Forelimb muscle (tissue), 1 donor: Measurements from ENCODE around the gene PHOSPHO1. TPM values are rescaled to one million over a fixed set of nuclear protein-coding genes. Genes with fewer than 3 reads are reported as not detected.

Experiments used
- DNase-seq: peaks from one replicate; pipeline ENCODE4 v3.0.0-alpha.2; 2013; ENCODE audit warnings: low read depth
- polyA plus RNA-seq: library from polyadenylated mRNA; unstranded; fragments of 120-200 nt; gene quantifications from one replicate; pipeline ENCODE4 v1.2.1, GENCODE V29; 2013; ENCODE audit not compliant: insufficient read length

The PHOSPHO1 gene
- polyA plus RNA-seq, 1 donor = 18.9 TPM

DNA sequence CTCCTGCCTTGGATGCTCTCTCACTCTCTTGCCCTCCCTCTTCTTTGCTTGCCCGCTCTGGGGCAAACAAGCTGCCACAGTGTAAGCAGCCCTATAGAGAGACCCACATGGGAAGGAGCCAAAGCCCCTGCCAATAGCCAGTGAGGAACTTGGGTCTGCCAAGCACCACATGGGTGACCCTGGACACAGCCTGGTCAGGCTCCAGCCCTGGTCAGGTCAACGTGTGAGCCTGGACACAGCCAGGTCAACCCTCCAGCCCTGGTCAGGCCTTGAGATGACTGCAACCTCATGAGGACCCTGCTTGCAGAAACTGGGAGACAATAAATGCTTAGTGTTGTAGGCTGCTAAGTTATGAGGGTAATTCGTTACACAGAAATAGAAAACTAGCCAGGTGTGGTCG, 14.3 kb upstream of the PHOSPHO1 start:
- no peak for DNase-seq

DNA sequence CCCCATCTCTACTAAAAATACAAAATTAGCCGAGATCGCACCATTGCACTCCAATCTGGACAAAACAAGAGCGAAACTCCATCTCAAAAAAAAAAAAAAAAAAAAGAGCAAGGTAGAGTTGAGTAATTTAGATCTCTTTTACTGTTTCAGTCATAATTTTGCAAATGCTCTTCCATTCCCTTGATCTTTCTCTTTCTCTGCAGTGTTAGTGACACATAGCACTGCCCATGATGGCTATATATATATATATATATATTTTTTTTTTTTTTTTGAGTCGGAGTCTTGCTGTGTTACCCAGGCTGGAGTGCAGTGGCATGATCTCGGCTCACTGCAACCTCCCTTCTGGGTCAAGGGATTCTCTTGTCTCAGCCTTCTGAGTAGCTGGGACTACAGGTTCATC, 12.2 kb upstream of the PHOSPHO1 start:
- no peak for DNase-seq

DNA sequence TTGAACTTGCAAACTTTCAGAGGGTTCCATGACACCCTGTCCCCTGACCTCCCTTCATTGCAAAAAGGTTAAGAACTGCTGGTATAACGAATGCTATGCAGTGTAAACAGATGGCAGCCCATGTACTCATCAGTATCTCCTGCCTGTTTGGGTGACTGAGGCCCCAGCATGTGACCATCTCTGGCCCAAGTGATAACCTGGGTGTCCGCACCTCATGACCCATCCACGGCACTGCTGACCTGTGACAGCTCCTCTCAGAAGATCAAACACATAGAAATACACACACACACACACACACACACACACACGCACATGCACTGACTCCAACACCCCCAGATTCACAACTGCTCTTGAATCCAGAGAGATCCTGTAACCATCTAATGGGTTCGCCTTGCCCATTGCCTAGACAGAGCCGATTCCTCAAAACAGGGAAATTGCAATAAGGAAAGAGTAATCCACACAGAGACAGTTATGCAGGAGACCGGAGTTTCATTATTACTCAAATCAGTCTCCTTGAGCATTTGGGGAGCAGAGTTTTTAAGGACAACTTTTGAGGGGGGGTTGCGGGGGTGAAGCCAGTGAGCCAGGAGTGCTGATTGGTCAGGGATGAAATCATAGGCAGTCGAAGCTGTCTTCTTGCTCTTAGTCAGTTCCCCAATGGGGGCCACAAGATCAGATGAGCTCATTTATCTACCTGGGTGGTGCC, 11.3 kb upstream of the PHOSPHO1 start:
- no peak for DNase-seq

DNA sequence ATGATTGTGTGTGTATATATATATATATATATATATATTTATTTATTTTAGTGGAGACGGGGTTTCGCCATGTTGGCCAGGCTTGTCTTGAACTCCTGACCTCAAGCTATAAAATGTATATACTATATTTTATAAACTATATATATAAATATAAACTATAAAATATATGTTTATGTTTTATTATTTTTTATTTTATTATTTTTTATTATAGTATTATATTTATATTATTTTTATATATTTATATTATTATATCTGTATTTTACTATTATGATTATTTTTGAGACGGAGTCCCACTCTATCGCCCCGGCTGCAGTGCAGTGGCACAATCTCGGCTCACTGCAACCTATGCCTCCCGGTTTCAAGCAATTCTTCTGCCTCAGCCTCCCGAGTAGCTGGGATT, 10.5 kb upstream of the PHOSPHO1 start:
- DNase-seq = no peak

DNA sequence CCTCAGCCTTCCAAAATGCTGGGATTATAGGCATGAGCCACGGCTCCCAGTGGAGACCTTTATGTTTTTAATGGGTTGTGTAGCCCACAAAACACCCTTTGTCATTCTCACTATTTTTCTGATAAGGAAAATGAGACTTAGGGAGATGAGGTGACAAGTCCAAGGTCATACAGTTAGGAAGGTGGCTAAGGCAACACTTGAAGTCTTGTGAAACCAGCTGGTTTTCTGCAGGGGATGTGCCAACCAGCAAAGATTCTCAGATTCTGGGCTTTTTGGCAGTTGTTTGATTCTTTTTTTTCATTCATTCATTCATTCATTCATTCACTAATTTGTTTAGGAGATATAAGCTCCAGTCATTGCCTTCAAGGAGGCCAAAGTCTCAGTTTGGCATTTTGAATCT, 10.0 kb upstream of the PHOSPHO1 start:
- DNase-seq = no peak

DNA sequence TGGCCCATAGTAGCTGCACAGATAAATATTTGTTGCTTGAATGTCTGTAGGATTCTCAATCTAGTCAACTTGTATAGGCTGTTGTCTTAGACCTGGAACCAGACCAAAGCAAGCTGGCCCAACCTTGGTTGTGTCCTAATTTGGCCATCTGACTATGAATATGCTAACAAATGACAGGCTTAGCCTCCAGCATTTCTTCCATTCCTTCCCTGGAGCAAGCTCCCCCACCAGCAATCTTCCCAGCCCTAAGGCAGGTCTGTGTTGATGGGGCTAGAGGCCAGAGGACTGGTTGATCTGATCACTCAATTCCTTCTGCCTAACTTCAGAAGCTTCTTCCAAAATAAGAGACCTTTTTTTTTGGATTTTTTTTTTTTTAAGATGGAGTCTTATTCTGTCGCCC, 9.4 kb upstream of the PHOSPHO1 start:
- DNase-seq = no peak

DNA sequence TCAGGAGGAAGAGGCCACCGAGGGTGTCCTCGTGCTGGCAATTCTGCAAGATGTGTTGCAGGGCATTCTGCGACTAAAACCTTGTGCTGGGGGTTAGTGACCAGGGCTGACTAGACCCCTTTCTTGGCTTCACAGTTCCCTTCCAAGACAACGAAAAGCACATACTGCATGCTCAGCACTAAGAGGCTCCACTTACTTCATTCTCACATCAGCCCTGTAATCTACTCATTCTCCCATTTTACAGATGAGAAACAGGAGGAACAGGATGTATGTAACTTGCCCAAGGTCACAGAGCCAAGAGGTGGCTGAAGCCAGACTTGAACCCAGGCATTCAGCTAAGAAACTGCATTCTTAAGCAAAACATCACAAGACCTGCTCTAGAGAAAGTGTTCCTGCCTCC, 5.3 kb upstream of the PHOSPHO1 start:
- DNase-seq = no peak

DNA sequence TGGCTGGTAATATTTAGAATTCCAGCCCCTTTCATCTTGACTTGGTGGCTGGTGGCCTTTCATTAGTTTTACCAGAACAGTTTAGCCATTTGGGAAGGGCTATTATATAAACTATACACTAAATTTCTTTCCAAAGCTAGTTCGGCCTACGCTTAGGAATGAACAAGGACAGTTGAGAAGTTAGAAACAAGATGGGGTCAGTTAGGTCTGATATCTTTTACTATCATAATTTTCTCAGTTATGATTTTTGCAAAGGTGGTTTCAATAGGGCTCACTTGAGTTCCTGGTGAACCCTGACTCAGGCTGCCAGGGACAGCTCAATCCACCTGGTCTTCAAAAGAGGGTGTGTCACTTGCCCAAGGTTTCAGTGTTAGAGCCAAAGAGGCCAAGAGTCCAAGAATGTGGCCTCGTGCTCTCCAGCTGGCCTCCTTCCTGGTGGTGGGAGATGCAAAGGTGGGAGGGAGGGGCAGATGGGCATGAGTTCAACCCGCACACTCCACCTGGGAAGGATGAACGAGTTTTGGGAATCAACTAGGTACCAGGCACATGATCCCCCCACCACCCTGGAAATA, 4.0 kb upstream of the PHOSPHO1 start:
- DNase-seq = no peak

DNA sequence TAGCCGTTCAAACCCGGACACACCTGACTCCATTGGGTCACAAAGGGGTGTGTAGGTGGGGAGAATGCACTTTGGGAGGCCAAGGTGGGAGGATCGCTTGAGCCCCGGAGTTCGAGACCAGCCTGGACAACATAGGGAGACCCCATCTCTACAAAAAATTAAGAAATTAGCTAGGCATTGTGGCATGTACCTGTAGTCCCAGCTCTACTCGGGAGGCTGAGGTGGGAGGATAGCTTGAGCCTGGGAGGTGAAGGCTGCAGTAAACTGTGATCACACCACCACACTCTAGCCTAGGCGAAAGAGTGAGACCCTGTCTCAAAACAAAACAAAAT, 942 bp upstream of the PHOSPHO1 start:
- no peak for DNase-seq

DNA sequence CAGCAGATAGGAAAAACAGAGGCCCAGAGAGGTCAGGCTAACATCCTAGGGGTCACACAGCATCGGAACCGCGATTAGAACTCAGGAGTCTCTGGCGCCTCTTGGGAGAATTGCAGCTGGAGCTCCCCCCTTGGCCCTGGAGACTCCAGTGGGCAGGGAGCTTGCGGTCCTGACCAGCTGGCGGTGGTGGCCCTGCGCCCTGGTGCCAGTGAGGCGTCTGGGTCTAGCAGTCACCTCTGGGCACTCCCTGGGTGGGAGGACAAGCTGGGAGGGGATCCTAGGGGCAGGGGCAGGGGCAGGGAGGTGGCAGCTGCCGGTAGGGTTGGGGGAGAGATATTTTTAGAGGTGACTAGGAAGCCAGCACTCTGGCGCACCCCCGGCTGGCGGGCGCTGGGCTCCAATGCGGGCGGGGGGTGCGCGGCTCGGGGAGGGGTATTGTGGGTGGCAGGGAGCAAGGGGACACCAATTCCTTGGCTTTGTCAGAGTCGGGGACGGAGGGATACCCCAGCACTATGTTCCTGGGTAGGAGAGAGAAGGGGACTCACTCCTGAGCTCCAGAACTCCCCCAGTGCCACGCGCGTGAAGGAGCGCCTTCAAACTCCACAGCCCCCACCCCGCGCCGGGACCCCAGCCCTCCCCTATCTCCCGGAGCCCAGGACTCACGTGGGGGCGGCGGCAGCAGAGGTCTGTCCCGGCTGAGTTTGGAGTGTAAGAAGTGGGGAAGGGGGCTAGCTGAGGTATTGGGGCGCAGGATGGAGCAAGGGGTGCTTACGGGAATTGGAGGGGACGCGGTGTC, 584 bp downstream of the PHOSPHO1 start:
- no peak for DNase-seq

DNA sequence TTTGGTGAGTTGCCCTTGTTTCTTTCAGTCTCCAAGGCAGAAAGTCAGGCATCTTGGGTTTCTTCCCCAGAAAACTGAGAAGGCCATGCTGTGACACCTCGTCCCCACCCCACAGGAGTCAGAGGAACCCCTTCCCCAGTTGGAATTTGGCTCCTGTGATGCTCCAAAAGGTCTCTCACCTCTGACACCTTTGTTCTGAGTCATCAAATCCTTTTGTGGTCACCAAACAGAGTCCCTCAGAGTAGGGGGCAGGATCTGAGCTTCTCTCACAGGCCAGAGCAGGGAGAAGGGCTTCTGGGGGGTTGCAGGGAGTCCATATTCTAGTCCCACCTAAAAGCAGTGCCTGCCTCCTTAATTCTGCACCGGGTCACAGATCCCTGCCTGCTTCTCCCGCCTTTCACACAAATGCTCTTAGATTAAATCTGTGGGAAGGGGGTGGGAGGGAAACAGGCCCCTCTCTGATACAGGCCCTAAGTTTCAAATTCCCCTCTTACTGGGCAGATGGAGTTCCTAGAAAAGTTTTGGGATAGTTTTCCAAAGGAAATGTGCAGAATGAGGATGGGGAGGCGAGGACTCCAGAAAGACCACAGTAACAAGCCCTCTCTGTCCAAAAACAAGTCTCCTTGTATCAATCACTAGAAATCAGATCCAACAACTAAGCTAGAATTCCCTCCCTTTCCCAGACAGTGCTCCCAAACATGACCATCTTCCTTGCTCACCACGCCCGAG, 1.3 kb downstream of the PHOSPHO1 start:
- DNase-seq = no peak

DNA sequence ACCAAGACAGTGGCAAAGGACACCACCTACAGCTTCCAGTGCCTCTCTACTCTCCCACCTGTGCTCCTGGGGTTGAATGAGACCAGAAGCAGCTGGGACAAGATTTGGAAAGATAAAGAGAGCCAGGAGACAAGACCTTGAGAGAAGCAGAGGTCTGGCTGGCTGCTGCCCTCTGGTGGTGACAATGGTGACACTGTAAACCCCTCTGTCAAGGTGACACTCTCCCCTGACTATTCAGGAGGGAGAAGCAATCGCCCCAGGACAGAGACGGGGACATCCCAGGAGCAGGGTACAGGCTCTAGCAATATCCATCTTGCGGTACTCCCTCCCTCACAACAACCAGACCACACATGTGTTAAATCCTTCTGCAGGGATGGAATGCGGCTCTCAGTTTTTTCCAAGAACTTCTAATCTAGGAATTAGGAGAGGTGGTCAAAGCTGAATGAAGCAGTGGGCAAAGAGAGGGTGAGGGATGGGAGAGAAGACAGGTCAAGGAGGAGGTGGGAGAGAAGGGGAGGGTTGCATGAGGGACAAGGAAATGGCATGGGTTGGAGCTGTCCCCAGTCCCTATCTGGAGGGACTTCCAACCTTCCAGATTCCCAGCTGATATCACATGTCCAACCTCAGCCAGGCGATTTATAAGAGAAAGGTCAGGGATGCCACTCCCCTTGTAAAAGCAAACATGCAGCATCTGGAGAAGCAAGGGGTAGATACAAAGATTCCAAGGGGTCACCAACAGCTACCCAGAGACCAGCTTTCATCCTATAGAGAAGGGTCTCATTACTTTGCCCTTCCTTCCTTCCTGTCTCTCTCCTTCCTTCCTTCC, 2.9 kb downstream of the PHOSPHO1 start:
- no peak for DNase-seq

DNA sequence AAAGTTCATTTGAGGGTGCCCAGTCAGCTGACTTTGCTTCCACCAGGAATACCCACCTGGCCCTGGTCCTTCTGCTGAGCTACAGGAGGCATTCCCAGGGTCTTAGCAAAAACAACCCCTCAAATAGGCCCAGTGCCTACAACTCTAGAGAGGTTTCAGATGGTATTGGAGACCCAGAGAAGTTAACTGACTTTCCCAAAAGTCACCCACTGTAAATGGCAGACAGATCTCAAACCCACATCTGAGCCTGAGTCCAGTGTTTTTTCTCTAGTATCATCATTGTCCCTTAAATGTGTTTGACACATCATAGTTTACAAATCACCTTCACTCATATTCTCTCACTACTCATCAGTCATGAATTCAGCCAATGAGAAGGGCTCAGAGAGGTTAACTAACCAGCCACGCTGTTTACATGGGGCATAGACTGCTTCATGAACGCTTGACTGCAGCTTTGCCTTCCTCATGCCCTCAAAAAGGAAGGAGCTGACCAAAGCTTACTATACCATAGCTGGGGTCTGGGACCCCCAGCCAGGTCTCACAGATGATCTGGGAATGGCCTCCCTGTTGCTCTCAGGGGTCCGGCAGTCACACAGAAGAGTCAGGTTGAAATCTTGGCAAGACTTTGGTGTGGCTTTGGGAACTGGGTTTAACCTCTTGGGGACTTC, 3.7 kb downstream of the PHOSPHO1 start:
- no peak for DNase-seq

DNA sequence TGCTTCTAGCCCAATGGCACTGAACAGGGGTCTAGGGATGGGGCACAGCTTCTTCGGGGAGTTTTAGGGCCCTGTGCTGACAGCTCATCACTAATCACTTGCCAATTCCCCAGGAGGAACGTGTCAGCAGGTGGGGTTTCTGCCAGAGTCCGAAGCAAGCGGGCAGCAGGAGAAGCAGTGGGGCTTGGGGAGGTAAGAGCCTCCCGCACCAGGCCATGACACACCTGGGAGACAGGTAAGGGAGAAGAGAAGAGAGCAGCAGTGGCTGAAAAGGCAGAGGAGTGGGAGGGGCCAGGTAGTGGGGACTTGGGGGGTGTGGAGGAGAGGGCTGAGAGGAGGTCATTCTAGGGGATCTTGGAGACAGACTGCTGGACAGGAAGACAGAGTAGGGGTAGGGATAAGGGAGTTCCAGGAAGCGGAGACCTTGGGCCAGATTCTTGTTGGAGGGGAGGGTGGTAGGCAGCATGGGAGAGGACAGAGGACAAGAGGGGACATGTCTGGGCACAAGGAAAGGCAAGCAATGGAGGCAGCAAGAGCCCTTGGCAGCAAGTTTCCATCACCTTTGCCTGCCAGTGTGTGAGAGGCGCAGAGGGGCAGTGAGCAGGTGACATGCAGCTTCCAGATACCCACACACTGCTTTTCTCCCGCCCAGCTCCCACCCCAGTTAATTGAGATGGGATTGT, 4.9 kb downstream of the PHOSPHO1 start:
- DNase-seq = no peak

DNA sequence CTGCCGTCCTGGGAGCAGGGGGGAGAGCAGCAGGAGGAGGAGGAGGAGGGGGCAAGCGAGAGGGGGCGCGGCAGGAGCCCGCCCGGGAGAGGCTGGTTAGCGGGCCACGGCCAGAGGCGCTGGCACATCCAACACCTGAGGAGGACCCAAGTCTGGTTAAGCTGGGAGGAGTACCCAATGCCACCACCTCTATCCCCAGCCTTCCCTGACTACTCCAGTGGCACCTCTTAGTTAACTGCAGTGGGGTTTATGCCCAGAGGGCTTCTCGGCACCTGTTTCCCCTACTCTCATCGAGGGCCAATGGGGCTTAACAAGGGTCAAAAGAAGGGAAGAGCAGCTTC, 5.6 kb downstream of the PHOSPHO1 start:
- no peak for DNase-seq

DNA sequence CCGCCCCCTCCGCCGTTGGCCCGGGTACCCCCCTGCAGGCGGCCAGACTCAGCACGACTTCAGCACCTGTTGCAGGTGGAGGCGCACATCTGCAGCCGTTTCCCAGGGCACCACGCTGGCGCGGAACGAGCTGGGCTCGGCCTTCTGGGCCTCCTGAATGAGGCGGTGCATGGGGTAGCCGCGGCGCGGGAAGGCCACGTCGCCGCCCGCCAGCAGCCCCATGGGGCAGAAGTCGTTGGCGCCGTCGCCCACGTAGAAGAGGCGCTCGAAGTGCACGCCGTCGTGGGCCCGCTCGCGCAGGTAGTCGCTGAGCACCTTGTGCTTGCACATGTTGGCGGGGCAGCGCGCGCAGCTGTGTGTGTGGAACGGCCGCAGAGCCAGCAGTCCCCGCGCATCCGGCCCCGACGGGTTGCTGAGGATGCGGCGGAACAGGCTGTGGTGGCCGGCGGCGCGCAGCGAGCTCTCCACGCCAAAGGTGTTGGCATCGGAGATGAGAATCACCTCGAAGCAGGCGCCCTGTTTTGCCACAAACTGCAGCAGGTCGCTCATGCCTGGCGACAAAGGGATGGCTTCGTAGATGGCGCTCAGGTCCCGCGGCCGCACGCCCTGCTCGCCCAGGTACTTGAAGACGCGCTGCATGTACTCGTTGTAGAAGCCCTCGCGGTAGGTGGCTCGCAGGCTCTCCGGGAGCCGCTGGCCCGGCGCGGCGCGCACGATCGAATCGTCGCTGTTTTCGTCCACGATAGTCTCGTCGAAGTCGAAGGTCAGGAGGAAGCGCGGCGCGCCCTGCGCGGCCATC, 6.2 kb downstream of the PHOSPHO1 start:
- DNase-seq = no peak

DNA sequence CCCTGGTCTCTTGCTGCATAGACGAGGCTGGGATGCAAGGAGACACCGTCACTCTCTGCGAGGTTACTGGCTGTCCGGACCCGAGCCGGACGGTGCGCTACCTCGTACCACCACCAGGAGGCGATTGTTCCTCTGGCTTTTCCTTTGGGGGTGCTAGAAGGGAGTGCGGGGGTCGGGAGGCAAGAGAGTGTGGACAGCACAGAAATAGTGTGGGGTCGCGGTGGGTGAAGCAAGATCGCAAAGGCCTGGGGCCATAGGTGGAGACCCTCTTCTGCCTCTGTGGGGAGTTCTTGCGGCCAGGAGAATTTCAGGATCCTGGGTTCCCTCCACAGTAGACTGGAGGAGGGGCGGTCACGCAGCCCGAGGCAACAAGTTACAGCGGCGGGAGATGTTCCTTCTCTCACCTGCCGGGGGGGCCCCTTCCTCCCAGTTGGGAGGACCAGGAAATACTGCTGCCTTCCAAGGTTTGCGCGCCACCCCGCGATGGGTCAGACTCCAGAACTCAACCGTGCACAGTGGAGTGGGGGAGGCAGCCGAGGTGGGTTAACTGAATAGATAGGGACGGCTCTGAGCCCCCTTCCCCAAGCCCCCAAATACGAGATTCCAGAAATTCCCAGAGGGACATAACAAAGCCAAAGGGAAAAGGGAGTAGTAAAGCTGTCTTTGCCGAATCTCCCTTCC, 6.9 kb downstream of the PHOSPHO1 start:
- no peak for DNase-seq

DNA sequence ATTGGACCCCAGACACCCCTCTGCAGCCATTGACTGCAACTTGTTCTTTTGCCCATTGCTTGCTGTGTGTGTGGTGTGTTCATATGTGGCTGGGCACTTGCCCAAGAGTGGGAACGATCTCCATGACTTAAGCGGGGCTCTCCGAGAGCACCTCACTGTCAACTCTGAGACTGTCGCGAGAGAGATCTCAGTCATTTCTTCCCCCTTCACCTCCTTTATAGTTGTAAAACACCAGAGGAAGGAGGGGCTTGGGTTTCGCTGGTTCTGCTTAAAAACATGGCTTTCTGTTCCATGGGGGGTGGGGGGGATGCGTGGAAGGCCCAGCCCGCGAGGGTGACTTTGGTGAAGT, 7.4 kb downstream of the PHOSPHO1 start:
- DNase-seq = no peak

DNA sequence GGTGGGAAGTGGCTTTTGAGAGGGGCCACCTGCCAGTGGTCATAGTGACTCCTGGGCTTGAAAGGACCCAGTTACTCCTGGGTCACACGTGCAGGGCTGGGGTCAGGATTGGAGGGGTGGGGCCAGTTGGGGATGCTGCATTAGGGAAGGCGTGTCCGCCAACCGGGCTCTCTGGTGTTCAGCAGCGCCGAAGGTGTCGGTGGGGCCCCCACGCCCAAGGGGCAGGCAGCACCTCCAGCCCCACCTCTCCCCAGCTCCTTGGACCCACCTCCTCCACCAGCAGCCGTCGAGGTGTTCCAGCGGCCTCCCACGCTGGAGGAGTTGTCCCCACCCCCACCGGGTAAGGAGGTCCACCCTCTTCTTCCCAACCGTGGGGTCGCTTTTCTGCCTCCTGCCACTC, 10.6 kb downstream of the PHOSPHO1 start:
- no peak for DNase-seq
